LHCN-M2 (cell line): ENCODE measurements around the gene CNR2. TPM values are rescaled to one million over a fixed set of nuclear protein-coding genes. Genes with fewer than 3 reads are reported as not detected.
A peak's percentile ranks its signal among the peaks of the same experiment; 100 is the strongest.
"Not testable (repeated sequence)": the region's sequence is repeated elsewhere in the genome, so short reads cannot be mapped to it uniquely, and the experiment has no call there.

ENCODE experiments used
- DNase-seq: peaks from one replicate; pipeline ENCODE4 v3.0.0-alpha.2; 2012; ENCODE audit warnings: low read depth
- total RNA-seq: library from RNA; depleted of rRNA; stranded (reverse); fragments of >200 nt; gene quantifications from 2 replicates; pipeline ENCODE4 v1.2.3, GENCODE V29; 2014

CNR2 gene
- total RNA-seq, 1 experiment from 2014 or later = under 0.01 TPM

- peak; percentile 52 for DNase-seq
Measured at GRCh38 chr1:23916209-23917131, 3.3 kb upstream of the CNR2 start.

- no peak for DNase-seq
Measured at GRCh38 chr1:23915466-23915865, 2.3 kb upstream of the CNR2 start.

- DNase-seq = no peak
Measured at GRCh38 chr1:23914921-23915320, 1.8 kb upstream of the CNR2 start.

GRCh38 chr1:23911921-23912320 is 1.2 kb downstream of the CNR2 start:
- DNase-seq = no peak

GRCh38 chr1:23910553-23911246 is 2.5 kb downstream of the CNR2 start:
- no peak for DNase-seq

GRCh38 chr1:23910144-23910543 is 3.0 kb downstream of the CNR2 start:
- no peak for DNase-seq

- no peak for DNase-seq
Measured at GRCh38 chr1:23909412-23909811, 3.8 kb downstream of the CNR2 start.

GRCh38 chr1:23908453-23909341 is 4.5 kb downstream of the CNR2 start:
- DNase-seq = no peak

- DNase-seq = no peak
Measured at GRCh38 chr1:23906731-23907130, 6.4 kb downstream of the CNR2 start.

GRCh38 chr1:23905461-23906025 is 7.6 kb downstream of the CNR2 start:
- DNase-seq = no peak

GRCh38 chr1:23904748-23905357 is 8.3 kb downstream of the CNR2 start:
- no peak for DNase-seq

- DNase-seq = no peak
Measured at GRCh38 chr1:23903754-23904153, 9.4 kb downstream of the CNR2 start.

GRCh38 chr1:23902321-23903278 is 10.6 kb downstream of the CNR2 start:
- no peak for DNase-seq

GRCh38 chr1:23900017-23900416 is 13.1 kb downstream of the CNR2 start:
- not testable (repeated sequence) for DNase-seq

GRCh38 chr1:23899070-23899469 is 14.1 kb downstream of the CNR2 start:
- DNase-seq = no peak

GRCh38 chr1:23897083-23897482 is 16.1 kb downstream of the CNR2 start:
- no peak for DNase-seq

GRCh38 chr1:23896491-23896890 is 16.7 kb downstream of the CNR2 start:
- no peak for DNase-seq

- DNase-seq = no peak
Measured at GRCh38 chr1:23895993-23896392, 17.2 kb downstream of the CNR2 start.

- DNase-seq = no peak
Measured at GRCh38 chr1:23895082-23895481, 18.1 kb downstream of the CNR2 start.

GRCh38 chr1:23889074-23889473 is 24.1 kb downstream of the CNR2 start:
- DNase-seq = no peak
